Spleen (tissue), 7 donors: Measurements from ENCODE around the gene TPH1.

Source experiments
- POLR2A ChIP-seq, 3 donors: fragments of 450-650 bp; IDR thresholded peaks; one replicate each; pipeline ENCODE4 v1.5.1; 2017; ENCODE audit warnings: antibody characterized with exemption in 3 of 3, mild to moderate bottlenecking in 1 of 3
- TF ChIP-seq, protein P1 (sequence below), 11 experiments: fragments of 200-600 bp in 7 of 11; fragments of 450-650 bp in 4 of 11; sonication (generic) in 4 of 11; IDR thresholded peaks in 8 of 11; conservative IDR thresholded peaks in 3 of 11; 1 replicate in 7 of 11; 2 replicates in 4 of 11; pipeline versions ENCODE4 v1.4.0 to v1.8.0; 2016 to 2021; ENCODE audit warnings: antibody characterized with exemption in 11 of 11, inconsistent platforms in 4 of 11, mild to moderate bottlenecking in 1 of 11
- donor health status: DM: no; HTN: no; CAD: no; lungs with moderate emphysema.
- donor health status: DM: no; HTN: no; CAD: no.
- donor health status: DM: no; HTN: no; CAD: no.

- TF ChIP-seq, protein P1, sequence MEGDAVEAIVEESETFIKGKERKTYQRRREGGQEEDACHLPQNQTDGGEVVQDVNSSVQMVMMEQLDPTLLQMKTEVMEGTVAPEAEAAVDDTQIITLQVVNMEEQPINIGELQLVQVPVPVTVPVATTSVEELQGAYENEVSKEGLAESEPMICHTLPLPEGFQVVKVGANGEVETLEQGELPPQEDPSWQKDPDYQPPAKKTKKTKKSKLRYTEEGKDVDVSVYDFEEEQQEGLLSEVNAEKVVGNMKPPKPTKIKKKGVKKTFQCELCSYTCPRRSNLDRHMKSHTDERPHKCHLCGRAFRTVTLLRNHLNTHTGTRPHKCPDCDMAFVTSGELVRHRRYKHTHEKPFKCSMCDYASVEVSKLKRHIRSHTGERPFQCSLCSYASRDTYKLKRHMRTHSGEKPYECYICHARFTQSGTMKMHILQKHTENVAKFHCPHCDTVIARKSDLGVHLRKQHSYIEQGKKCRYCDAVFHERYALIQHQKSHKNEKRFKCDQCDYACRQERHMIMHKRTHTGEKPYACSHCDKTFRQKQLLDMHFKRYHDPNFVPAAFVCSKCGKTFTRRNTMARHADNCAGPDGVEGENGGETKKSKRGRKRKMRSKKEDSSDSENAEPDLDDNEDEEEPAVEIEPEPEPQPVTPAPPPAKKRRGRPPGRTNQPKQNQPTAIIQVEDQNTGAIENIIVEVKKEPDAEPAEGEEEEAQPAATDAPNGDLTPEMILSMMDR (IDR thresholded peaks at IDR 0.05 in 8 of 11, conservative IDR thresholded peaks at IDR 0.05 in 3 of 11) = no peak
- TF ChIP-seq POLR2A (IDR thresholded peaks at IDR 0.05) = no peak
These were observed 40.5 kb downstream of the TPH1 start for GRCh38 chr11:18005376-18006129.
